Measurements from ENCODE around the gene JPH3. TPM values are rescaled to one million over a fixed set of nuclear protein-coding genes. Genes with fewer than 3 reads are reported as not detected.

The JPH3 gene
- total RNA-seq, 4 donors from 2014 or later, result not detected

DNA sequence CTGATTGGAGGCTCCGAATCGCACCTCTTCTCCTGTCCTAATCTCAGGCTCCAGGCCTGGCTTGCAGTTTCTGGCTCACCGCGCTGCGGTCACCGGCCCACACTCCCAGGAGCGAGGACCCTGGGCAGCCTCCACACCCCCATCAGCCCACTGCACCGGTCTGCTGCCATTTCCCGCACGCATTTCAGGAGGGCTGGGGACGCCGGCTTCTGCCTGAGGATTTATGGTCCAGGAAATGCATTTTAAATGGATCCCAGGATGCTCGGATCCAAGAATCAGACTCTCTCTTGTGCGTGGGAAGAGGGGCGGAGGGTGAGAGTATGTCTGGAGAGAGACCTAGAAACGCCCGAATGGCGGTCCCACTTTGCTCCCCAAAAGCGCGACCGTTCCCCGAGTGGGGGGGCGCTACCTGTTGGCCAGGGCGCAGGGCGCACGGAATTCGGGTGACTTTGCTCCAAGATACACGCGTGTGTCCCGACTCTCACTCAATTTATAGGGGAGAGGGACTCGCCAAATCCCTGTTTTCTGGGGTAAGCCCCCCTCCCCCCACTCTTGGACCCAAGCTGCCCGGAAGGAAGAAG is 817 bp upstream of the JPH3 start:
- Histone ChIP-seq H3K36me3 (no peaks in the 10 kb centered on the region), H3K4me3 (no peak overlapping the region), H3K27me3 (peaks cover 65 to 75% (median 74%) of the 10 kb centered on the region in 3 donors), H3K27ac (no peak overlapping the region), H3K9me3 (no peaks in the 10 kb centered on the region), H3K4me1 (no peaks in the 10 kb centered on the region)
- TF ChIP-seq, protein P1, sequence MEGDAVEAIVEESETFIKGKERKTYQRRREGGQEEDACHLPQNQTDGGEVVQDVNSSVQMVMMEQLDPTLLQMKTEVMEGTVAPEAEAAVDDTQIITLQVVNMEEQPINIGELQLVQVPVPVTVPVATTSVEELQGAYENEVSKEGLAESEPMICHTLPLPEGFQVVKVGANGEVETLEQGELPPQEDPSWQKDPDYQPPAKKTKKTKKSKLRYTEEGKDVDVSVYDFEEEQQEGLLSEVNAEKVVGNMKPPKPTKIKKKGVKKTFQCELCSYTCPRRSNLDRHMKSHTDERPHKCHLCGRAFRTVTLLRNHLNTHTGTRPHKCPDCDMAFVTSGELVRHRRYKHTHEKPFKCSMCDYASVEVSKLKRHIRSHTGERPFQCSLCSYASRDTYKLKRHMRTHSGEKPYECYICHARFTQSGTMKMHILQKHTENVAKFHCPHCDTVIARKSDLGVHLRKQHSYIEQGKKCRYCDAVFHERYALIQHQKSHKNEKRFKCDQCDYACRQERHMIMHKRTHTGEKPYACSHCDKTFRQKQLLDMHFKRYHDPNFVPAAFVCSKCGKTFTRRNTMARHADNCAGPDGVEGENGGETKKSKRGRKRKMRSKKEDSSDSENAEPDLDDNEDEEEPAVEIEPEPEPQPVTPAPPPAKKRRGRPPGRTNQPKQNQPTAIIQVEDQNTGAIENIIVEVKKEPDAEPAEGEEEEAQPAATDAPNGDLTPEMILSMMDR (IDR thresholded peaks at IDR 0.05 in 4 of 5, conservative IDR thresholded peaks at IDR 0.05 in 1 of 5), result no peak
- no peak for TF ChIP-seq POLR2A (IDR thresholded peaks at IDR 0.05)
- DNase-seq (no peak), ATAC-seq (no peak)
- in situ Hi-C loops (cut with MboI; ENCODE audit: low sequenced_read_pairs in 4 of 4), result no loop called here
- intact Hi-C loops (cut with DNase I; ENCODE audit: low total_unique reads), result no loop called here

DNA sequence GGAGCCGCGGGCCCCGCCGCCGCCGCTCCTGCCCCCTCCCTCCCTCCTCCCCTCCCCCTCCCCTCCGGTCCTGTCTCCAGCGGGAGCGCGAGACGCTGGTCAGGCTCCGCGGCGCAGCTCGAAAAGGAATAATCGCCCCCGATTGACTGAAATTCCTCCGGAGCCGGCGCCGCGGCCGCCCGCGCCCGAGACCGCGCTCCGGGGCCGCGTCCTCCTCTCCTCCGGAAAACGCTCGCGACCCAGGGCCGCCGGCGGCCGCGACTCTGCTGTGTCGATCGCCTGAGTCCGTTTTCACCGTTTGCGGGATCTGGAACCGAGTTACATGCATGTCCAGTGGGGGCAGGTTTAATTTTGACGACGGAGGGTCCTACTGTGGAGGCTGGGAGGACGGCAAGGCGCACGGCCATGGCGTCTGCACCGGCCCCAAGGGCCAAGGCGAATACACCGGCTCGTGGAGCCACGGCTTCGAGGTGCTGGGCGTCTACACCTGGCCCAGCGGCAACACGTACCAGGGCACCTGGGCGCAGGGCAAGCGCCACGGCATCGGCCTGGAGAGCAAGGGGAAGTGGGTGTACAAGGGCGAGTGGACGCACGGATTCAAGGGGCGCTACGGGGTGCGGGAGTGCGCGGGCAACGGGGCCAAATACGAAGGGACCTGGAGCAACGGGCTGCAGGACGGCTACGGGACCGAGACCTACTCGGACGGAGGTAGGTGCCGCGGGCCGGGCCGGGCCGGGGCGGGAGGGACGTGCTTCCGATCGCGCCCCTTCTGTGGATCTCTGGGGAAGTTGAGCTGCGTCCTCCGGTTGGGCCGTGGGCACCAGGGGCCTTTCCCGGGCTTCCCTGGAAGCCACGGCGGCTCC is 744 bp downstream of the JPH3 start:
- ATAC-seq, result no peak
- Histone ChIP-seq H3K9me3 (no peaks in the 10 kb centered on the region), H3K4me1 (no peaks in the 10 kb centered on the region), H3K27ac (no peak overlapping the region), H3K27me3 (peaks cover 72 to 81% (median 77%) of the 10 kb centered on the region in 3 donors), H3K4me3 (no peak overlapping the region), H3K36me3 (no peaks in the 10 kb centered on the region)
- in situ Hi-C loops (cut with MboI; ENCODE audit: low sequenced_read_pairs in 4 of 4) (no loop called here), intact Hi-C loops (cut with DNase I; ENCODE audit: low total_unique reads) (no loop called here)
- no peak for TF ChIP-seq POLR2A (IDR thresholded peaks at IDR 0.05)
- TF ChIP-seq, protein P1 (IDR thresholded peaks at IDR 0.05 in 4 of 5, conservative IDR thresholded peaks at IDR 0.05 in 1 of 5), result no peak
- no peak for DNase-seq

GRCh38 chr16:87603684-87604633 is 1.7 kb downstream of the JPH3 start:
- ATAC-seq, result no peak
- DNase-seq, result no peak
- no peak for TF ChIP-seq POLR2A (IDR thresholded peaks at IDR 0.05)
- TF ChIP-seq, protein P1 (IDR thresholded peaks at IDR 0.05 in 4 of 5, conservative IDR thresholded peaks at IDR 0.05 in 1 of 5), result no peak
- in situ Hi-C loops (cut with MboI; ENCODE audit: low sequenced_read_pairs in 4 of 4), result no loop called here
- no peaks in the 10 kb centered on the region for H3K36me3 ChIP-seq
- H3K9me3 ChIP-seq, result no peaks in the 10 kb centered on the region
- no peak overlapping the region for H3K27ac ChIP-seq
- no peaks in the 10 kb centered on the region for H3K4me1 ChIP-seq
- H3K4me3 ChIP-seq, result no peak overlapping the region
- H3K27me3 ChIP-seq, result peaks cover 64 to 73% (median 70%) of the 10 kb centered on the region in 3 donors
- intact Hi-C loops (cut with DNase I; ENCODE audit: low total_unique reads), result no loop called here

- TF ChIP-seq POLR2A (IDR thresholded peaks at IDR 0.05), result no peak
- TF ChIP-seq, protein P1 (IDR thresholded peaks at IDR 0.05 in 4 of 5, conservative IDR thresholded peaks at IDR 0.05 in 1 of 5), result no peak
- Histone ChIP-seq H3K4me3 (no peak overlapping the region), H3K27ac (no peak overlapping the region), H3K4me1 (no peaks in the 10 kb centered on the region), H3K9me3 (no peaks in the 10 kb centered on the region), H3K36me3 (no peaks in the 10 kb centered on the region), H3K27me3 (peaks cover 57 to 67% (median 66%) of the 10 kb centered on the region in 3 donors)
- in situ Hi-C loops (cut with MboI; ENCODE audit: low sequenced_read_pairs in 4 of 4), result no loop called here
- DNase-seq (no peak), ATAC-seq (no peak)
- intact Hi-C loops (cut with DNase I; ENCODE audit: low total_unique reads), result no loop called here
Measured at GRCh38 chr16:87604634-87605111, 2.4 kb downstream of the JPH3 start.
